Measurements from ENCODE around the gene GRIN2A. TPM values are rescaled to one million over a fixed set of nuclear protein-coding genes. Genes with fewer than 3 reads are reported as not detected.
A peak's percentile ranks its signal among the peaks of the same experiment; 100 is the strongest.

GRIN2A gene
- total and polyA plus RNA-seq, 5 donors from 2014 or later: not detected

DNA sequence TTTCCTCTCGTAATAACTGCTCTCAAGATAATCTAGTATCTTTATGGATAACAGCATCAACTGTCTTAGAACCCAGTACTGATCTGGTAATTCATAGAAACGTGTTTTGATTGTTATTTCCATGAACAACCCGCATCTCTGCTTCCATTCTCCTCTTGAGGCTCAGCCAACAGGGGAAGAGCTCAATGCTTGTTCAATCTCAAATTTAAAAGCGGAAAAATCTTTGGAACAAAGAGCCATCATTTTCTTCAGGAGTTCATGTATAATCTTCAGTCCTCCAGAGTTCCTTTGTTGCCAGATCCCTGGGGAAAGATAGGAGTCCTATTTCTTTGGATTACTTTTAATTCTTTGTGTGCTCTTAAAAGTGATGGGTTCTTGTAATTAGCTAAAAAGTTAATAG is 319.9 kb downstream of the GRIN2A start:
- Histone ChIP-seq H3K27me3 (ENCODE audit: control insufficient read depth, insufficient read depth, low read length) (no peaks in the 10 kb centered on the region), H3K36me3 (ENCODE audit: control insufficient read depth, insufficient read depth, low read length) (no peaks in the 10 kb centered on the region), H3K27ac (ENCODE audit: insufficient read depth, low read length, poor library complexity, severe bottlenecking) (no peak overlapping the region), H3K4me1 (ENCODE audit: control insufficient read depth, insufficient read depth, low read length, poor library complexity, severe bottlenecking) (no peaks in the 10 kb centered on the region), H3K4me3 (ENCODE audit: low read depth, low read length) (no peak overlapping the region), H3K9me3 (ENCODE audit: control insufficient read depth in 2 of 2, low read length in 2 of 2) (no peaks in the 10 kb centered on the region)
- no peaks in the 10 kb centered on the region for H3K36me3 Mint-ChIP-seq
- H3K4me3 Mint-ChIP-seq: no peak overlapping the region
- DNase-seq: no peak
- no peak for ATAC-seq (ENCODE audit: low read depth in 2 of 2)
- H3K4me1 Mint-ChIP-seq: no peaks in the 10 kb centered on the region
- peaks cover 0 to 2% (median 0%) of the 10 kb centered on the region in 7 donors for H3K9me3 Mint-ChIP-seq
- no peaks in the 10 kb centered on the region for H3K27me3 Mint-ChIP-seq
- no peak overlapping the region for H3K27ac Mint-ChIP-seq

DNA sequence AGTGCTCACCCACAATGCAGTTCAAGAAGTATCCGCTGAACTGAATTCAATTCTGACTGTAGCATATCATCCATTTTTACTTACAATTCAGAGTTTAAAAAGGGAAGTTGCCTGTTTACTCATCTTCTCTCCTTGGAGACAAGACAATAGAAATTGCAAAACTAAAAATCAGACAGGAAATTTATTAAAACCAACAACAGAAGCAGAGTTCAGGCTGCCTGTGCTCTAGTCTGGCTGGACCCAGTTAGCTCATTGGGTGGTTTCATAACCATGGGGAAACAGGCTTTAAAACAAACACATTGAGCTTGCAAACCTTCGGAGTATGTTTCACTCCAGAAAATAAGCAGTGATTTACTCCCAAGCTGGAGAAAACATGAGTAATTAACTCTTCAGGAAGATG is 321.4 kb downstream of the GRIN2A start:
- Mint-ChIP-seq H3K4me3 (no peak overlapping the region), H3K4me1 (no peaks in the 10 kb centered on the region), H3K27ac (no peak overlapping the region), H3K36me3 (no peaks in the 10 kb centered on the region), H3K27me3 (no peaks in the 10 kb centered on the region), H3K9me3 (peaks cover 0 to 4% (median under 1%) of the 10 kb centered on the region in 7 donors)
- no peaks in the 10 kb centered on the region for H3K9me3 ChIP-seq (ENCODE audit: control insufficient read depth in 2 of 2, low read length in 2 of 2)
- no peaks in the 10 kb centered on the region for H3K36me3 ChIP-seq (ENCODE audit: control insufficient read depth, insufficient read depth, low read length)
- H3K27me3 ChIP-seq (ENCODE audit: control insufficient read depth, insufficient read depth, low read length): no peaks in the 10 kb centered on the region
- no peak for DNase-seq
- H3K4me1 ChIP-seq (ENCODE audit: control insufficient read depth, insufficient read depth, low read length, poor library complexity, severe bottlenecking): no peaks in the 10 kb centered on the region
- H3K4me3 ChIP-seq (ENCODE audit: low read depth, low read length): no peak overlapping the region
- H3K27ac ChIP-seq (ENCODE audit: insufficient read depth, low read length, poor library complexity, severe bottlenecking): no peak overlapping the region
- ATAC-seq (ENCODE audit: low read depth in 2 of 2): no peak

DNA sequence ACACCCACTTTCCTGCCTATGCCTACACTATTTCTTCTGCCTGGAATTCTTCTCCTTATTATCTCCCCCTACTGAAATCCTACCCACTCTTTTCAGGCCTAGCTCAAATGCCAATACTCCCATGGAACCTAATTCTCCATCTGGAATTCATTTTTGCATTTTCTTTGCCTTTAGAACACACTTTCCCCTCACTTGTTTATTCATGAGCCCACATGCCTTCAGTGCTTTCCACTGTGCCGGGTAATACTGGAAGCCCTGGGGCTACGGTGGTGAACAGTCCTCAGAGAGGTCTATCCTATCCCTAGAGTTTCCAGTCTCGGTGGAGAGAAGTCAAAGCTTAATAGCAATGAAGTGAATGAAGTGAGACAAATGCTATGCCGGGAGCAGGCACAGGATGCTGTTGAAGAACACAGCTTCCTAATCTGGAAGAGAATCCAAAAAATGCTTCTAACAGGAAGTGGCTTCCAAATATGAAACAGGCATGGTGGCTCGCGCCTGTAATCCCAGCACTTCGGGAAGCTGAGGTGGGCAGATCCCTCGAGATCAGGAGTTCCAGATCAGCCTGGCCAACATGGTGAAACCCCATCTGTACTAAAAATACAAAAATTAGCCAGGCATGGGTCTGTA is 322.4 kb downstream of the GRIN2A start:
- Mint-ChIP-seq H3K4me3 (no peak overlapping the region), H3K9me3 (peaks cover 0 to 5% (median 1%) of the 10 kb centered on the region in 7 donors), H3K36me3 (no peaks in the 10 kb centered on the region), H3K4me1 (no peaks in the 10 kb centered on the region), H3K27ac (no peak overlapping the region), H3K27me3 (no peaks in the 10 kb centered on the region)
- Histone ChIP-seq H3K27me3 (ENCODE audit: control insufficient read depth, insufficient read depth, low read length) (no peaks in the 10 kb centered on the region), H3K27ac (ENCODE audit: insufficient read depth, low read length, poor library complexity, severe bottlenecking) (no peak overlapping the region), H3K4me3 (ENCODE audit: low read depth, low read length) (no peak overlapping the region), H3K36me3 (ENCODE audit: control insufficient read depth, insufficient read depth, low read length) (no peaks in the 10 kb centered on the region), H3K4me1 (ENCODE audit: control insufficient read depth, insufficient read depth, low read length, poor library complexity, severe bottlenecking) (no peaks in the 10 kb centered on the region), H3K9me3 (ENCODE audit: control insufficient read depth in 2 of 2, low read length in 2 of 2) (no peaks in the 10 kb centered on the region)
- ATAC-seq (ENCODE audit: low read depth in 2 of 2) (no peak), DNase-seq (no peak)

DNA sequence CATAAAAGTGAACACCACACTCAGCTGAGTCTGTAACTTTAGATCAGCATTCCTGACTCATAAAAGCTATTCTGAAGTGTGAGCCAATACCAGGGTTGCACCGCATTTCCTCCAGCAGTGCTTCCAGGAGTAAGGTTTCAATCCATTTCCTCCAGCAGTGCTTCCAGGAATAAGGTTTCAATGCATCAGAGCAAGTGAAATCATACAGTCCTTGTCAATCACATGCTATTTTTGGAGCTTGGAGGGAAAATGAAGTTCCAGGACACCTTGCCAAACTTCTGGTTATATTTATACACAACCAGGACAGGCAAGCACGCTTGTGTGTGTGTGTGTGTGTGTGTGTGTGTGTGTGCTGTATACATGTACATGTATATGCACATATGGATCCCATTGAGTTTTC is 327.6 kb downstream of the GRIN2A start:
- H3K27me3 ChIP-seq (ENCODE audit: control insufficient read depth, insufficient read depth, low read length): no peaks in the 10 kb centered on the region
- DNase-seq (no peak), ATAC-seq (ENCODE audit: low read depth in 2 of 2) (no peak)
- Mint-ChIP-seq H3K36me3 (no peaks in the 10 kb centered on the region), H3K4me3 (no peak overlapping the region), H3K27me3 (no peaks in the 10 kb centered on the region), H3K27ac (no peak overlapping the region), H3K4me1 (no peaks in the 10 kb centered on the region), H3K9me3 (peaks cover 0 to 4% (median 0%) of the 10 kb centered on the region in 7 donors)
- no peaks in the 10 kb centered on the region for H3K4me1 ChIP-seq (ENCODE audit: control insufficient read depth, insufficient read depth, low read length, poor library complexity, severe bottlenecking)
- H3K4me3 ChIP-seq (ENCODE audit: low read depth, low read length): no peak overlapping the region
- H3K9me3 ChIP-seq (ENCODE audit: control insufficient read depth in 2 of 2, low read length in 2 of 2): no peaks in the 10 kb centered on the region
- H3K27ac ChIP-seq (ENCODE audit: insufficient read depth, low read length, poor library complexity, severe bottlenecking): no peak overlapping the region
- H3K36me3 ChIP-seq (ENCODE audit: control insufficient read depth, insufficient read depth, low read length): no peaks in the 10 kb centered on the region

DNA sequence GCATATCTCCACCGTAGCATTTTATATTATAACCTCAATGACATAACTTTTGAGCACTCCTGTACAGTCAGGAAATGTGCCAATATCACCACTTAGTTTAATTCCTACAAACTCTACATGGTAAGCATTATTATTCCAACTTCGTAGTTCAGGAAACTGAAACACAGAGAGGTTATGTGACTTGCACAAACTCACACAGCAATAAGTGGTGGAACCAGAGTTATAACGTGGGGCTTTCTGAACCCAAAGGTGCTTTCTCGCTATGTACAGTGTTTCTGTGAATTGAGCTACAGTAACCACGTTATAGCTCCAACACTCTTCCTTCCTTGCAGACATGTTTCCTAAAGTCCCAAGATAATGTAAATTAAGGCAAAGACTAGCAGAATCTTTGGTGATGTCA is 330.2 kb downstream of the GRIN2A start:
- no peak for DNase-seq
- peaks cover 2% of the 10 kb centered on the region for H3K27me3 ChIP-seq (ENCODE audit: control insufficient read depth, insufficient read depth, low read length)

DNA sequence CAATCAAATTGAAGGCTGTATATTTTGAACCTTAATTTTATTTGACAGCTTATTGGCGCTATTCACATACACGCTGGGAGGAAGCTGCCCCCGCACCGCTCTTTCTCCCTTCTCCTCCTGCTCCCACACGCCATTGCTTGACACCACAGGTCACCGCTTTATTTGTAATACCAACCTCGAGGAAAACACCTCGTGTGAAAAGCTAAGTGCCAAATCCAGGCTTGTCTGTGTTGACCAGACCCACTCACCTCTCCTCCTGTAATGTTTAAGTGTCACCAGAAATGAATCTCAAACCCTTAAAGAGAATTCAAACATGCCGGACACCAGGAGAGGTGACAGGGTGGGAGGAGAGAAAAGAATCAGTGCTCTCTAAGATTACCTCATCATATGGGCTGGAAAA is 331.4 kb downstream of the GRIN2A start:
- Histone ChIP-seq H3K9me3 (ENCODE audit: control insufficient read depth in 2 of 2, low read length in 2 of 2) (no peaks in the 10 kb centered on the region), H3K27me3 (ENCODE audit: control insufficient read depth, insufficient read depth, low read length) (peaks cover 2% of the 10 kb centered on the region), H3K36me3 (ENCODE audit: control insufficient read depth, insufficient read depth, low read length) (no peaks in the 10 kb centered on the region), H3K4me3 (ENCODE audit: low read depth, low read length) (no peak overlapping the region), H3K27ac (ENCODE audit: insufficient read depth, low read length, poor library complexity, severe bottlenecking) (no peak overlapping the region), H3K4me1 (ENCODE audit: control insufficient read depth, insufficient read depth, low read length, poor library complexity, severe bottlenecking) (no peaks in the 10 kb centered on the region)
- no peaks in the 10 kb centered on the region for H3K27me3 Mint-ChIP-seq
- no peaks in the 10 kb centered on the region for H3K4me1 Mint-ChIP-seq
- H3K27ac Mint-ChIP-seq: no peak overlapping the region
- H3K9me3 Mint-ChIP-seq: peaks cover 0 to under 1% (median 0%) of the 10 kb centered on the region in 7 donors
- ATAC-seq (ENCODE audit: low read depth in 2 of 2) (no peak), DNase-seq (no peak)
- H3K36me3 Mint-ChIP-seq: no peaks in the 10 kb centered on the region
- no peak overlapping the region for H3K4me3 Mint-ChIP-seq

More for the DNA sequence above, 330.2 kb downstream of the GRIN2A start:
- H3K27ac Mint-ChIP-seq: no peak overlapping the region
- H3K27me3 Mint-ChIP-seq: no peaks in the 10 kb centered on the region
- Histone ChIP-seq H3K9me3 (ENCODE audit: control insufficient read depth in 2 of 2, low read length in 2 of 2) (no peaks in the 10 kb centered on the region), H3K4me1 (ENCODE audit: control insufficient read depth, insufficient read depth, low read length, poor library complexity, severe bottlenecking) (no peaks in the 10 kb centered on the region), H3K27ac (ENCODE audit: insufficient read depth, low read length, poor library complexity, severe bottlenecking) (no peak overlapping the region), H3K4me3 (ENCODE audit: low read depth, low read length) (no peak overlapping the region), H3K36me3 (ENCODE audit: control insufficient read depth, insufficient read depth, low read length) (no peaks in the 10 kb centered on the region)
- H3K4me3 Mint-ChIP-seq: no peak overlapping the region
- peaks cover 0 to 4% (median 0%) of the 10 kb centered on the region in 7 donors for H3K9me3 Mint-ChIP-seq
- H3K36me3 Mint-ChIP-seq: no peaks in the 10 kb centered on the region
- no peaks in the 10 kb centered on the region for H3K4me1 Mint-ChIP-seq
- no peak for ATAC-seq (ENCODE audit: low read depth in 2 of 2)

DNA sequence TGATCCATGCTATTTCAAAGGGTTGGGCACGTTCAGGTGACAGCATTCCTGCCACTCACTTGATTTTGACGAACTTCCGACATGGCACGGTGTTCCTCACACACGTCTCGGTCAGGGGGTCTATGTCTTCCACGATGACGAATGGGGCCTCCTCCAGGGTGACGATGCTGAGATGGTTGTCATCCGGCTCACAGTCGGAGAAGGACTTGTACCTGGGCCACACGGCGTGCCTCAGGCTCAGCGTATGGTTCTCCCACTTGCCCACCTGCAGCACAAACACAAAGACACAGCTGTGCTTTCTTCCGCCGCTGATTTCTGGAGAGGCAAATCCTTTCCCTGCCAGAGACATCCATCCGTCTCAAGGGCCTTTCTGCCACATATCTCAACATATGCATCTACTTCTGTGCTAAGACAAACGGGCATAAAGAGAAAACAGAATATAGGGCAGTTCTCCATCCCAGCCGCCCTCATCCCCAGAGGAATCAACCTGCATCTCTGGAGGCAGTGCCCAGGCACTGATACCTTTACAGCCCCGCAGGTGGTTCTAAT is 332.5 kb downstream of the GRIN2A start:
- no peak for DNase-seq
- ATAC-seq (ENCODE audit: low read depth in 2 of 2): no peak
- Mint-ChIP-seq H3K9me3 (peaks cover 0 to 2% (median 0%) of the 10 kb centered on the region in 7 donors), H3K4me3 (no peak overlapping the region), H3K4me1 (no peaks in the 10 kb centered on the region), H3K27ac (no peak overlapping the region), H3K27me3 (no peaks in the 10 kb centered on the region), H3K36me3 (no peaks in the 10 kb centered on the region)
- Histone ChIP-seq H3K36me3 (ENCODE audit: control insufficient read depth, insufficient read depth, low read length) (no peaks in the 10 kb centered on the region), H3K4me1 (ENCODE audit: control insufficient read depth, insufficient read depth, low read length, poor library complexity, severe bottlenecking) (no peaks in the 10 kb centered on the region), H3K27ac (ENCODE audit: insufficient read depth, low read length, poor library complexity, severe bottlenecking) (no peak overlapping the region), H3K27me3 (ENCODE audit: control insufficient read depth, insufficient read depth, low read length) (peaks cover 2% of the 10 kb centered on the region), H3K9me3 (ENCODE audit: control insufficient read depth in 2 of 2, low read length in 2 of 2) (no peaks in the 10 kb centered on the region), H3K4me3 (ENCODE audit: low read depth, low read length) (no peak overlapping the region)

DNA sequence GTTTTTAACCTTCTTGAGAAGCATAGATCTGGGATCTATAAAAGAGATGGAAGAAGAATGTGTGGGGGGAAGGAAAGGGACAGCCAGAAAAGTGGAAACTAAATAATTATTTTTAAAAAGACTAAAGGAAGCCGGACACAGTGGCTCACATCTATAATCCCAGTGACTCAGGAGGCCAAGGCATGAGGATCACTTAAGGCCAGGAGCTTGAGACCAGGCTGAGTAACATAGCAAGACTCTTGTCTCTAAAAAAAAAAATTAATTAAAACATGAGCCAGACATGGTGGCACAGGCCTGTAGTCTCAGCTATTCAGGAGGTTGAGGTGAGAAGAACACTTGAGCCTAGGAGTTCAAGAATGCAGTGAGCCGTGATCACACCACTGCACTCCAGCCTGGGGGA is 335.1 kb downstream of the GRIN2A start:
- Histone ChIP-seq H3K36me3 (ENCODE audit: control insufficient read depth, insufficient read depth, low read length) (no peaks in the 10 kb centered on the region), H3K27me3 (ENCODE audit: control insufficient read depth, insufficient read depth, low read length) (peaks cover 2% of the 10 kb centered on the region), H3K4me3 (ENCODE audit: low read depth, low read length) (no peak overlapping the region), H3K27ac (ENCODE audit: insufficient read depth, low read length, poor library complexity, severe bottlenecking) (no peak overlapping the region), H3K9me3 (ENCODE audit: control insufficient read depth in 2 of 2, low read length in 2 of 2) (no peaks in the 10 kb centered on the region), H3K4me1 (ENCODE audit: control insufficient read depth, insufficient read depth, low read length, poor library complexity, severe bottlenecking) (no peaks in the 10 kb centered on the region)
- no peaks in the 10 kb centered on the region for H3K4me1 Mint-ChIP-seq
- no peak for ATAC-seq (ENCODE audit: low read depth in 2 of 2)
- peaks cover 0 to 2% (median 0%) of the 10 kb centered on the region in 7 donors for H3K9me3 Mint-ChIP-seq
- no peak overlapping the region for H3K4me3 Mint-ChIP-seq
- H3K36me3 Mint-ChIP-seq: no peaks in the 10 kb centered on the region
- H3K27me3 Mint-ChIP-seq: no peaks in the 10 kb centered on the region
- no peak for DNase-seq
- H3K27ac Mint-ChIP-seq: peak overlapping the region in 1 of 3 donors; percentile 44
